Measurements from ENCODE around the gene GTF2F2.

Gene GTF2F2

DNA sequence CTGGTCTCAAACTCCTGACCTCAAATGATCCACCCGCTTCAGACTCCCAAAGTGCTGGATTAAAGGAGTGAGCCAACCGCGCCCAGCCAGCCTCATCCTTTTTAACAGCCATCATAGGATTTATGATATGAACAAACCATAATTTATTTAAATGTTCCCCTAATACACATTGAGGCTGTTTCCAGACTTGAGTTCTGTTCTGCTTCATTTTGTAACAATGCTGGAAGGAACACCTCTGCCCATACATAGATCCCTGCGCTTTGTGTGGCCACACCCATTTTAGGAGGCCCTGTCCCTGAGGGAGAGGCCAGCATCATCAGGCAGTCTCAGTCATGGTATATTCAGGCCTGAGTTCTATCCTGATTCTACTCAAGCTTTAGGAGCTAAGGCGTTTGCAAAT, 184.8 kb downstream of the GTF2F2 start:
- DNase-seq = no peak

DNA sequence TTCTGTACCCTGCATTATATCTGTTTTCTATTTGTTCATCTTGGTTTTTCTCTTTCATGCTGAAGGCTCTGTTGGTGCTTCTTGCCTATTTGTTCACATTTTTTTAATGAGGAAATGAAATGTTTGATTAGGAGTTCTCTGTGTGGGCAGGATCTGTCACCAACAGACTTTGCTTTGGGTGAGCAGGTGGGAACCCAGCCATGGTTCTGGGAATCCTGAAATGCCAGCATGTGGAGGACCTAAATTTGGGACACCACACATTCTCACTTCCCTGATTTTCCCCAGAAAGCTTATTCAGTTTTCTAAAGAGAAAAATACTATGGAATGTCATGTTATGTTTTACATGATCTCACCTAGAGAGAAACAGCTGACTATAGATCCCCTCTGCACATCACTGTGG, 186.7 kb downstream of the GTF2F2 start:
- no peak for DNase-seq

DNA sequence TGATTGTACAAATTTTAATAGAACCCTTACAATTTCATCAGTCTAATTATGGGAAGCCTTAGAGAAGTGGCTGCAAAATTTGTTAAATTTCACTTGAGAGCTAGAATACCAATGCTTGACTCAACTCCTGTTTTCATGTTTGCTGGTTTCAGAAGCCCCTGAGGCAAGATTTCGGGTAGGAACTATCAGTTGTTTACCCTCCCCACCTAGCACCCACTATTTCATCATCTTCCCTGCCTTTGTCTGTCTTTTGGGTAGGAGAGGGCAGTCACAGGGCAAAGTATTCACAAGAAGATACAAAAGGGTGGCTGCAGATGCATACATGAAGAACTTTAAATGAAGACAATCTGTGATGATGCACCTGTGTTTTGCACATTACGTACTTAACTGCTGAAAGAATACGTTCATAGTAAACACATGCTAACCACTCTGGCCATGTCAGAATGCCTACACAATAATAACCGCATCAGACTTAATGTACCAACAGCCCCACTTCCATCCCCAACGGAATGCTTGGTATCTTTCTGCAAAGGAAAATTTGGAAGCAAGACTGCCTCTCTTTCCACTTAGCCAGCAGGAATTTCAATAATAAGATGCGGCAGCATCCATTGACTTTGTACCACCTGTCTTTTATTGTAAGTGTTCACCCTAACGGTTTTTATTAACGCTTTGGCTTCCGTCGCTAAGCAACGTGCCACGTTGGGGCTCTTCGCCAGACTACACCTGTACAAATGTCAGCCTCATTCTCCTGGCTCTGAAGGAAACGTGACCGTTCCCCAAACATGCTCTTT, 190.2 kb downstream of the GTF2F2 start:
- no peak for DNase-seq

DNA sequence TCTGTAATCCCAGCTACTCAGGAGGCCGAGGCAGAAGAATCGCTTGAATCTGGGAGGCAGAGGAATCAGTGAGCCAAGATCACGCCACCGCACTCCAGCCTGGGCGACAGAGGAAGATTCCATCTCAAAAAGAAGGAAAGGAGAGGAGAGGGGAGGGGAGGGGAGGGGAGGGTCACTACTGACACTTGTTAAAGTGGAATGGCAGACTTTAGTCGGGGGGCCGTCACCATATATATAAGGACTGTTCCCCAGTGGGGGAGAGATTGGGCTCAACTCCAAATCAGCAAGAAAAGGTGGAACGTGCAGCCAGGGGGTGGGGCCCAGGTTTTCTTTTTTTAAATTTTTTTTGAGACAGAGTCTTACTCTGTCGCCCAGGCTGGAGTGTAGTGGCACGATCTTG, 194.5 kb downstream of the GTF2F2 start:
- DNase-seq = no peak

DNA sequence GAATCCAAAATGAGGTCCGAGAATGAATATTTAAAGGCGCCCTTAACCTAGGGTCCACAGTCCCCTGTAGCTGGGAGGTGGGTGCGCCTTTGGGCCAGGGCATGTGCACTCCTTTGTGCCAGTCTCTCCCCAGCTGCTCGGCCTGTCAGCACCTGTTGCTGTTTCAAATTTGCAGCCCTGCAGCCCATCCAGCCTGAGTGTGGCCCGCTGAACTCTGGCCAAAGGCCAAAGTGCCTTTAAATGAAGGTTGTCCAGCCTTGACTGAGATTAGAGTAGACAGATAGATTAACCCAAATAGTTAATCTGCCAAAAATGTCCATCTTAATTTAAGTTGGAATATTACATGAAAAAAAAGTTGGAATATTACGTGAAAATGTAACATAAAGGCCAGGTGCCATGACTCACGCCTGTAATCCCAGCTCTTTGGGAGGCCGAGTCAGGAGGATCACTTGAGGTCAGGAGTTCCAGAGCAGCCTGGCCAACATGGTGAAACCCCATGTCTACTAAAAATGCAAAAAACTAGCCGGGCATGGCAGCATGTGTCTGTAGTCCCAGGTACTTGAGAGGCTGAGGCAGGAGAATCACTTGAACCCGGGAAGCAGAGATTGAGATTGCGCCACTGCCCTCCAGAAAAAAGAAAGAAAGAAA, 195.3 kb downstream of the GTF2F2 start:
- DNase-seq = no peak

DNA sequence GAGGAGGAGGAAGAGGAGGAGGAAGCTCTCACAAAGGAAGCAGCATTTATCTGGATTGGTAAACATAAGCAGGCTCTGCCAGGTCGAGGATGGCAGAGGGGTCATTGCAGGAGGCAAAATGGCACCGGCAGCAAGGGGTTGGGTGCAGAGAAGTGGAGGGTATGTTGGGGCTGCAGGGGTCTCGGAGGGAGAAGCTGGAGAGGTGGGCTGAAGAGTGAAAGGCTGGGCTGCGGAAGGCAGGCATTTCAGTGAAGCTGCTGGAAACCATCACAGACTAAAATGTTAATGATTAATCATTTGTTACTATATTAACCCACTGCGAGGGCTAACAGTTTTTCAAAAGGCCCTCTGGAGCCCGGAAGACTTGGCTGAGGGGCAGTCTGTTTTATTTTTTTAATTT, 196.0 kb downstream of the GTF2F2 start:
- no peak for DNase-seq

DNA sequence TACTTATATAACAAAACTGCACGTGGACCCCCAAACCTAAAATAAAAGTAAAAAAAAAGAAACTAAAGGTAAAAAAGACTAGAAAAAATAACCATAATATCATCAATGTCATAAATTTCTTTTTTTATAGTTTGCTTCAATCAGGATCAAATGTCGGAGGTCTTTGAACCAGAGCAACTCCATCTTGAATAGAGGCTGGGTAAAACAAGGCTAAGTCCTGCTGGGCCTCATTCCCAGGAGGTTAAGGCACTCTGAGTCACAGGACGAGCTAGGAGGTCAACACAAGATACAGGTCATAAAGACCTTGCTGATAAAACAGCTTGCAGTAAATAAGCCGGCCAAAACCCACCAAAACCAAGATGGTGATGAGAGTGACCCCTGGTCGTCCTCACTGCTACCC, 196.7 kb downstream of the GTF2F2 start:
- DNase-seq = no peak

DNA sequence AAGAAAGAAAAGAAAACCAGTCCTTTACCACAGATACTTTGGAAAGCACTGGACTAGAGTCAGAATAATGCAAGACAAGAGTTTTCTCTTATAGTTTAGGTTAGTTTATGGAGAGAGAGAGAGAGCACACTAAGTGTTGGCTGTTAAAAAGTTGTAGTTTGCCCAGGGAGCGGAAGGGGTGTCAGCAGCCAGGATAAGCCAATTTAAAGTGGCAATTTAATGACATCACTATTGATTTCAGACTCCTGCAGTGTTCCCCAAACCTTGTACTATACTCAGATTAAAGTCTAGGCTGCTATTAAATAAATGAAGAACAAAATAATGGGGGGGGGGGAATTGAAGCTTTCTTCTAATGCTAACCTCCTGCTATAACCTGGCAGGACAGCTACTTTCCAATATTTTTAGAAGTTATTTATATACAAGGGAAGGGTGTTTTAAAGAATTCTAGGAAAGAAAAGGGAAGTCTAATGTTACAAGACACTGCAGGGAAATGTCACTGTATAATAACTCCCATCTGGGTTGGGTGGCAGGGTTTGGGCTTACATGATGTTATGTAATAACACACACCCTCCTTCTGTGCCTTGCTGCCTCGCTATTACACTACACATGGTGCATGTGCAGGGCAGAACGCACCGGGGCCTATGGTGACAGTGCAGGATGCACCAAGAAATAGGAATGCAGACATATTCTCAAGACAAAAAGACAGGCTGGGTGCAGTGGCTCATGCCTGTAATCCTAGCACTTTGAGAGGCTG, 200.7 kb downstream of the GTF2F2 start:
- DNase-seq = no peak

DNA sequence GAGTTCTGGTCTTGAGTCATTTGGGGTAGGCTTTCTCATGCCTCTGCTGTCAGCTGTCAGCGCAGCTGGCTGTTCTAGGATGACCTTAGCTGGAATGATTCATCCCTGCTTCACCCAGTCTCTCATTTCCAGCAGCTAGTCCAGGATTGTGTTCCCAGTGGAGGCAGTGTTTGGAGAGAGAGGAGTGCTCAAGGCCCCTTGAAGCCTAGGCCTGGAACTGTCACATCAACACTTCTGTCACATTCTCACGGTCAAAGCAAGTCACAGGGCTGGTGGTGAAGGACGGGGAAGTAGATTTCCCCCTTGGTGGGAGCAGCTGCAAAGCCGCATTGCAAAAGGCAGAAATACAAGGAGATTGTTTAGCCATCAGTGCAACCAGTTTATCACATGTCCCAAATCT, 205.5 kb downstream of the GTF2F2 start:
- DNase-seq = no peak

DNA sequence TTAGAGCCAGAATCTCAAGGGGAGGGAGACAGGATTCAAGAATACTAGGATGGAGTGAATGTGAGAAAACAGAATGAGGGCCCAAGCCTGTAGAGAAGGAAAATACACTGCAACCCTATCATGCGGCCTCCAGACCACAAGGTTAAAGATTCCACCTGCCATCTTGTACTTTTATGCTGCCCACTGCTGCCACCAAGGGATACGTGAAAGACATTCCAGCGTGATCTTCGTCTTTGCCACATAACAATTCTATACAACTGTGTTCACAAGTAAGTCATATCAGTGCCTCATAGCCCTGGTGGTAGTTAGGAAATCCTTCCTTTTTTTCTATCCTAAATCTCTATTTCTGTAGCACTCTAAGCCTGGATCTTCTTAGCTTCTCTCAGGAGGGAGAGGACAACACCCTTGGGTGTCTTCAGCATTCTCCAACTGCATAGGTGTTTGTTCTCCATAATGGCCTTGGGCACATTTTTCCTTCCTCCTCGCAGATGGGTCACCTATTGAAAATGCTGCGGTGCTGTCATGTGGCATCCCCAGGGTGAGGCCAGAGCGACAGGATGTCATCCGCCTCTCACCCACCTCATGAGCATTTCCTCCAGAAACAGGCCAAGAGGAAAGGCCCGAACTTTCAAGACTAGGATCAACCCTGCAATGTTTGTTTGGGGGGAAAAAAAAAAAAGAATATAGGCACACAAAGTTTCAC, 207.1 kb downstream of the GTF2F2 start:
- no peak for DNase-seq

DNA sequence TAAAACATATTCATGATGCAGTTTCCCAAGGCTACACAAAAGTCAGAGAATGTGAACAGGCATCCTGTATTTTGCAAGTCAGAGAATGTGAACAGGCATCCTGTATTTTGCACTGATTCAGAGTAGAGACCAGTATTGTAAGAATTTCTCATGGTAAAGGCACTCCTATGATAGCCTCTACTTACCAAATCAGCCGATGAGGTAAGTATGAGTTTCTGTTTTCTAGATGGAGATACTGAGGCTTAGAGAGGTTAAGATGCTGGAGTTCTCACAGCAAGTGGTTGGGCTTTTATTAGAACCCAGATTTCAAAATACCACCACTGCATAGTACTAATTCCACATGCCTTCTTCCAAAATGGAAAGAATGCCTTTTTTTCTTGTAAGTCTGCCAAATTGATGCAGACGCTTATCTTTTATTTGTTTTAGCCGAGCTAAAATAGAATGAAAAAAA, 208.4 kb downstream of the GTF2F2 start:
- no peak for DNase-seq

DNA sequence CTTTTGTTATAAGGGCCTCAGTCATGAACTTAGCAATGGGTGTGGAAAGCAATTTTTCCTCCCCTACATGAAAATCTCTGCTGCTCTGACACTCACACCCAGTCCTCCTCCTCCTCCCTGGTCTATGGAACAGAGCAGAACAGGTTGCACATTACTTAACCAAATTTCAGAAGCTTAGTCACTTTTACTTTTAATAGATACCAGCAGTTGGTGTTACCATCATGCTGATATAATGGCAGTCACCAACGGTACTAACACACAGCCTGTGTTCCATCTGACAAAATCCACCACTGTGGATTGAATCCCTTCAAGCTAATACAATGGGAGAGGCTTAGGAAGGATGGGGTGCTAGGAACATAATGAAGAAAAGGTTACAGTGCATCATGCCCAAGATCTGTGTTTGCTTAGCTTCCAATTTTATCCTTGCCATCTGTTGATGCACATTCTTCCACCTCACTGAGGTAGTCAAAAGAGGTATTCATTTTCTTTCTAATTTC, 210.9 kb downstream of the GTF2F2 start:
- DNase-seq = no peak

DNA sequence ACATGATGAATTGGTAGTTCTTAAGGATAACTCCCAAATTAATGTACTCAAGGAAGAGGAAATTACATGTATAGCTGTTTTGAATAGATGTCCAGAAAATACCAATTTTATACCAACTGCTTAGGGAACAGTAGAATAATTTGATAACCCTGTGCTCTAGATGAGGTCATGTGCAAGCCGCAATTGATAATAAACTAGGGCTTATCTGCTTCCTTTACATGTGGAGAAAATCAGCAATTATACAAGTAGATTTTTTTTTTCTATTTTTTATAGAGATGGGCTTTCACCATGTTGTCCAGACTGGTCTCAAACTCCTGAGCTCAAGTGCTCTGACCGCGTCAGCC, 211.4 kb downstream of the GTF2F2 start:
- no peak for DNase-seq

DNA sequence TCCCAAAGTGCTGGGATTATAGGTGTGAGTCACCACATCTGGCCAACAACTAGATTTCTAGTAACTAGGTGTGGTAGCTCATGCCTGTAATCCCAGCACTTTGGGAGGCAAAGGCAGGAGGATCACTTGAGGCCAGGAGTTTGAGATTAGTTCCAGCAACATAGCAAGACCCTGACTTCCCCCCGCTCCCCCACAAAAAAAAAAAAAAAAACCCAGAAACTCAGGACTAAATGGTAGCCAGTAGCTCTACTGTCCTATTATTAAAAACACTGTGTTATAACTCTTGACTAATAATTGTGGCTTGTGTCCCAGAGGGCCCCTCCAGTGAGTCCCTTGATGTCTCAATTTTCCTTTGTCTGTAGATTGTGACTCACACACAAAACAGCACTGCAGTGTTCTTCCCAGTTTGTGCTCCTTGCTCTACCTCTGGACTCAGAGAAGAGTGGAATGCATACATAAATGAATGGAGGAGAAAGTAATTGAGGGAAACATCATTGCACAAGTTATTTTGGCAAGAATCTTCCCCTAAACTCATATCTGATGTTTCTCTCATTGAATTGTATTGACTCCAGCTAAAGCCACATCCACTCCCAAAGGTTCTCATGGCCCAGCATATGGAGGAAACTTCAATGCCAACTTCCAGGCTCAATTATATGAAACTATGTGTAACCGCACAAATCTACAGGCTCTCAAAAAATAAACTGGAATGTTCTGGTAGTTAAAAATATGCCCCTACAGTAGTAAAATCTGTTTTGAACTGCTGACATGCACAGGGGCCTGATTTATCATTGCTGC, 211.9 kb downstream of the GTF2F2 start:
- DNase-seq = no peak

DNA sequence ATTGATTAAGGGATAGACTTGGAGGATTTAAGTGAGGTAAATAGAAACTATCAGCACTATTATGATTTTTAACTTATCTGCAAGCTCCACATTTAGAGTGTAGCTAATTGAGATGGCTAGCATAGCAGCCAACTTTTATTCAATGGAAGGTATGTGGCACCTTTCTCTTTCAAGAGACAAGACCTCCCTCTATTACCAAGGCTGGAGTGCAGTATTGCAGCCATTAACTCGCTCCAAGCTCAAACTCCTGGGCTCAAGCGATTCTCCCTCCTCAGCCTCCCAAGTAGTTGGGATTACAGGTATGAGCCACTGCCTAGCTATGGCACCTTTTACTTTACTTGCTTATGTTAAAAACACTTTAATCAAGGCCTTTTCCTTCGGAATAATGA, 212.5 kb downstream of the GTF2F2 start:
- DNase-seq = no peak

DNA sequence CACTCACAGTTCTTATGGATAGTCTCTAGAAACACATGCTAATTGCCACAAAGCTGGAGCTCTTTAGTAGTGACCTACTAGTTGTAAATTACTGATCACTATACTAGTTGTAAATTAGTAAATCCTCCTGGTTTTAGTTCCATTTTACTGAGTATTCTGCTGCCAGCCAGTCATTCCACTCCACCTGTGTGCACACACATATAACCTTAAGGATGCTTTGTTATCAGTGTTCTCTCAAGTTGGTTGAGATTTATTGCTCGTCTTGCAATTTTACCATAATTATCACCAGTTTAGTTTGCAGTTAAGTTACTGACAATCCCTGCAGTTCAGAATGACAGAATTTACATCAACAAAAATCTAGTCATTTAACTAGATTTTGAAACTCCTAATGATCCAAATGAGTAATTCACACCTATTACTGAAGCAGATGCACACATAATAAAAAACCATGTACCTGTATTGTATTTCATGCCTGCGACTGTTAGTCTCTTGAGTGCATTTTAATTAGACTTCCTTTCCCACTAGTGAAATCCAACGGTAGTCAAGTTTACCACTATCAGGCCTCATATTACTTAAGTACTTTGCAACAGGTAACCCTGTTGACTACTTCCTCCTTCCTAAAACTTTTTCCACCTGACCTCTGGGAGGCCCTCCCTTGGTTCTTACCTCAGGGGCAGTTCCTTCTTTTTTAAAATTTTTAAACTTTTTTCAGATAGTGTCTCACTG, 213.1 kb downstream of the GTF2F2 start:
- no peak for DNase-seq
